Erythroblast (primary cell): ENCODE measurements around the gene RNF168.

Experiments
- GATA1 ChIP-seq: IDR thresholded peaks from 2 replicates; pipeline ENCODE4 v1.6.1; 2011; ENCODE audit warnings: low read depth, mild to moderate bottlenecking, control low read depth, low read length, moderate library complexity
- POLR2A ChIP-seq: IDR thresholded peaks from 2 replicates; pipeline ENCODE4 v1.6.1; 2011; ENCODE audit warnings: mild to moderate bottlenecking, low read length

DNA sequence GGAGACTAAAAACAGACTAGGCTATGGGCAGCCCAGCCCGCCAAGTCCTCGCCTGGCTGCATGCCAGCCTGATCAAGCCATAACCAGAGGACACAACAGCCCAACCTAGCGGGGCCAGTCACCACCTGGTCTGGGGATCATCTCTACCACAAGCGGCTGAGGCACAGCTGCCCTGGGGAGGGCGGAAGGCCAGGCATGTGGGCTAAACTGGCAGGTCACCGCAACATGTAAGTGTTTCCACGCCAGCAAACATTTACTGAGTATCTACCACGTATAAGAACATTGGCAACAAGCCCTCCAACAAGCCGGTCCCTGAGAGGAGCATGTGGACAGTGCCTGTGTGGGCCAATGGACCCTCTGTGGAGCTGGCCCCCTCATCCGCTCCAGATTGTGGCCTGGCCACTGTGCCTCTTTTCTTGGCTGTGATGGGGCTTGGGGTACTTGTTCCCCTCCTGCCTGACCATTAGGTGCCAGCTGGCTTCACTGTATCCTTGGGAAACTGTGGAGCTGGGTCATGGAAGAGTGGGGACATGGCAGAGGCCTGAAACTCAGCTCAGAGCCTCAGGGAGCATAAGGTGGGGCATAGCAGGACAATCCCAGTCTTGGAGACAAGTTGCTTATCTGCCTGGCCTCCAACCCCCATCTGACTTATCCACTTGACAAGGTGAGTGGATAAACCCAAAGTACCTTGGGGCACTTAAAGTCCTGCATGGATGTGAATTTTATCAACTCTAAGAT lies 80.4 kb downstream of the RNF168 start:
- TF ChIP-seq POLR2A, result no peak
- TF ChIP-seq GATA1, result no peak
